Stimulated activated CD8-positive, alpha-beta memory T cell treated with anti-CD3 and anti-CD28 coated beads, Interleukin-4, amount 100 ng/mL, for 4 hours (primary cell): Measurements from ENCODE around the gene ZNF391.
"Not testable (repeated sequence)": the region's sequence is repeated elsewhere in the genome, so short reads cannot be mapped to it uniquely, and the experiment has no call there.

Source experiments
- DNase-seq, 2 donors: peaks; one replicate each; pipeline ENCODE4 v3.0.0-alpha.2; 2020; ENCODE audit warnings: low read depth in 2 of 2, low spot score in 1 of 2

Gene ZNF391

GRCh38 chr6:27388293-27389197 lies at the start of gene ZNF391:
Gene ZNF391, plus strand, starts transcription at chr6:27388759. Its CDS starts 11,612 bp downstream, at chr6:27400371.
- peak; percentile 38 to 41 for DNase-seq

GRCh38 chr6:27352850-27353249 lies 35.7 kb upstream of the ZNF391 start:
- no peak for DNase-seq

DNA sequence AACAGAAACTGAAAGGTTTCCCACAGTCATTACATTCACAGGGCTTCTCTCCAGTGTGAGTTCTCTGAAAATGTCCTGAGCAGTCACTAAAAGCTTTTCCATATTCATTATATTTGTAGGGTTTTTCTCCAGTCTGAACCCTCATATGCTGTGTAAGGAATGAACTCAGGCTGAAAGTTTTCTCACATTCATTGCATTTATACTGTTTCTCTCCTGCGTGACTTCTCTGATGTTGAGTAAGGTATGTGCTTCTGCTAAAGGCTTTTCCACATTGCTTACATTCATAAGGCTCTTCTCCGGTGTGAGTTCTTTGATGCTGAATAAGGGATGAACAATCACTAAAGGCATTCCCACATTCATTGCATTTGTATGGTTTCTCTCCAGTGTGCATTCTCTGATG lies 29.8 kb upstream of the ZNF391 start:
- DNase-seq = no peak

DNA sequence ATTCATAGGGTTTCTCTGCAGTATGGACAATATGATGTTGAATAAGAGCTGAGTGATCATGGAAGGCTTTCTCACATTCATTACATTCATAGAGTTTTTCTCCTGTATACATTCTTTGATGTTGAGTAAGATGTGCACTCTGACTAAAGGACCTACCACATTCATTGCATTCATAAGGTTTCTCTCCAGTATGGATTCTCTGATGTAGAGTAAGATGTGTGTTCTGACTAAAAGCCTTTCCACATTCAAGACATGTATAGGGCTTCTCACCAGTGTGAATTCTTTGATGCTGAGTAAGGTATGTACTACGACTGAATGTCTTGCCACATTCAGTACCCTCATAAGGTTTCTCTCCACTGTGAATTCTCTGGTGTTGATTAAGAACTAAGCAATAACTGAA lies 29.3 kb upstream of the ZNF391 start:
- DNase-seq = no peak

GRCh38 chr6:27368202-27368601 lies 20.4 kb upstream of the ZNF391 start:
- no peak for DNase-seq

DNA sequence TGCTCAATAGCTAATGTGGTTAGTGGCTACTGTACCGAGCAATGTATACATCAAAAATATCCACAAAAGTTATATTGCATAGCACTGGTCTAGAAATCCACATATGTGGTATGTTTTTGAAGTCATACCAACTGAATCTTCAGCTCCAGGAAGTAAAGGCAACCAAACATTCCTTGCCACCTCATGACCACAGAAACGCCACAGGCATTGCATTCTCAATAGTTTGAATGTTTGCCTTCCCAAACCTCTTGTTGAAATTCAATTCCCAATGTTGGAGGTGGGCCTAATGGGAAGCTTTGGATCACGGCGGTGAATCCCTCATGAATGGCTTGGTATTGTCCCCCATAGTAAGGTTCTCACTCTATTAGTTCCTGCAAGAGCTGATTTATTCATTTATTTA lies 18.2 kb upstream of the ZNF391 start:
- DNase-seq = no peak

DNA sequence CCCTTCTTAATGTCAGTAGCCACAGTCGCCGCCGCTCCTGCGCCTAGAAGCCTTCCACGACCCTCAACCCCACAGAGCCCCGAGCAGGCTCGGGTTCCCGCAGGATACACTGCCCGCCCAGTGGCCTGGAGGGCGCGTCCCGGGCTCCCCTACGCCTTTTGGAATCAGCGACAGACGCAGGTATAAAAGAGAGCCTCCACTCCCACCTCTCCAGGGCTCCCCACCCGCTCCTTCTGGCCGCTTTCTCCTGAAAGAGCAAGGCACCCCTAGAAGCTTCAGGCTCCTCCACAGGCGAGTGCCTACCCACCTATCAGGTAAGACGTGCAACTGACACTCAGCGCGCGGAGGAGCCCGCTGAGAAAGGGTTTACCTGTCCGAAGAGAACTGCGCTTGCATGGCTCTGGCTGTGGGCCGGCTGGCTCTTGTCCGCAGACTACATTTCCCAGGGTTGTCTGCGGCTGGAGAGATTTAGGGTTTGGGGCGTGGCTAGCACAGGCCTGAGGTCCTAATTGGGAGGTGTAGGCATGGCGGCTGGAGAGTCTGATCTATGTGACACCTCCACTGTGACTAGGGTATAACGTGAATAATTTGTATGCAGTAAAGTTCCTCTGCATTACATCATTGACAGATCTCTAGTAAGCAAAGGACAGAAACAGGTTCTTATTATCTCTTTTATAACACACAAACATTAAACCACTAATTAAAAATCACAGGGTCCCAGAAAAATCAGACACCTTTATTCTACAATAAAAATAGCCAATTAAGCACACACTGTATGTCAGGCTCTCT lies 13.5 kb upstream of the ZNF391 start:
- peak; percentile 27 to 50 for DNase-seq

DNA sequence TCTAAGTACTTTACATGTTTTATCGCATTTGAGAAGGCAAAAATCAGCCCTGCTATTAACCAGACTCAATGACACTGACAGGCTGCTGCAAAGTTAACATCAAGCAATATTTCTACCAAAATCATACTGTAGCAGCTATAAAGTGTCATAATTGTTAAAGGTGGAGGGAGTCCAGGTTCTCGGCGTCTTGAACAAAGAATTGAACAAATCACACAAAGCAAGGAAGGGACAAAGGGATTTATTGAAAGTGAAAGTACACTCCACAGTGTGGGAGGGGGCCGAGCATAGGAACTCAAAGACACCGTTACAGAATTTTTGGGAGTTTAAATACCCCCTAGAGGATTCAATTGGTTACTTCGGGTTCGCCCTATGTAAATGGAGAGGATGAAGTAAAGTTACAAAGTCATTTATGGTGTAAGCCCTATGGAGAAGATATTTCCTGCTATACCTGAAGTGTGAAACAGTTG lies 12.9 kb upstream of the ZNF391 start:
- no peak for DNase-seq

DNA sequence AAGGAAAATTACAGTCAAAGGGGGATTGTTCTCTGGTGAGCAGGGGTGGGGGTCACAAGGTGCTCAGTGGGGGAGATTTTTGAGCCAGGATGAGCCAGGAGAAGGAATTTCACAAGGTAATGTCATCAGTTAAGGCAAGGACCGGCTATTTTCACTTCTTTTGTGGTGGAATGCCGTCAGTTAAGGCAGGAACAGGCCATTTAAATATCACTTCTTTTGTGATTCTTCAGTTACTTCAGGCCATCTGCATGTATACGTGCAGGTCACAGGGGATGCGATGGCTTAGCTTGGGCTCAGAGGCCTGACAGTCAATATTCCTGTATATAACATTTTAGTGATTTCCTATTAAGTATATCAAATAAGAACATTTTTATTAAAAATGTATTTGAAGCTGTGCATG lies 10.2 kb upstream of the ZNF391 start:
- not testable (repeated sequence) for DNase-seq

GRCh38 chr6:27381001-27381400 lies 7.6 kb upstream of the ZNF391 start:
- DNase-seq = not testable (repeated sequence)

- no peak for DNase-seq
Observed at GRCh38 chr6:27383011-27383410, 5.5 kb upstream of the ZNF391 start.

- DNase-seq = no peak
Observed at GRCh38 chr6:27383481-27383880, 5.1 kb upstream of the ZNF391 start.

GRCh38 chr6:27392623-27393022 lies 4.1 kb downstream of the ZNF391 start:
- no peak for DNase-seq

DNA sequence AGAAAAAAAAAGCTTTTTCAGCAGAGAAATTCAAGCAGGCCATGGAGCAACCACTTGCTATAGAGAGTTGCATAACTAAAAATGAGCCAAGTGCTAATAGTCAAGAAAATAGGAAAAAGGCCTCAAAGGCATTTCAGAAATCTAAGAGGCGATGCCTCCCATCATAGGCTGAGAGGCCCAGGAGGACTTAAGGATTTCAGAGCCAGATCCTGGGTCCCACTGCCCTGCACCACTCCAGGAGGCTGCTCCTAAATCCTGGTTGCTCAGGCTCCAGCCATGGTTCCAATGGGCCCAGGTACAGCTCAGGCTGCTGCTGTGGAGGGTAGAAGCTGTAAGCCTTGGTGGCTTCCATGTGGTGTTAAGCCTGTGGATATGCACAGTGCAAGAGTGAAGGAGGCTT lies 5.5 kb downstream of the ZNF391 start:
- DNase-seq = no peak

- no peak for DNase-seq
Observed at GRCh38 chr6:27400877-27401642, 12.5 kb downstream of the ZNF391 start.

DNA sequence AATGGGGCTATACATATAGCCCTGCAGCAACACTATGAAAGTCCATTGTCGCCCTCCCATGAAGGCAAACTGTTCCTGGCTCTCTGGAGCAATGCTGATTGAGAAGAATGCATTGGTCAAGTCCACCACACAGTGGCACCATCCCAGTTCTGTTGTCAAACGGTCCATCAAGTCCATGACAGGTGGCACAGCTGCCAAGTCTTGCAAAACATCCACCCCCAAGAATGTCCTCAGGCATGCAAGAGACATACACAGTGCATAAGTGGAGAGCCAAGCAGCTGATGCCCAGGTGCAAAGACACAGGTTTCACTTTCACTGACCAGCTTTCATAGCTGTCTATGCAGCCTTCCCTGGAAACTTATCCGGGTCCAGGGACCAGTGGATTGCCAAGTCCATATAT lies 17.5 kb downstream of the ZNF391 start:
- DNase-seq = no peak

- DNase-seq = no peak
Observed at GRCh38 chr6:27407153-27407814, 18.7 kb downstream of the ZNF391 start.

- no peak for DNase-seq
Observed at GRCh38 chr6:27414300-27414699, 25.7 kb downstream of the ZNF391 start.

DNA sequence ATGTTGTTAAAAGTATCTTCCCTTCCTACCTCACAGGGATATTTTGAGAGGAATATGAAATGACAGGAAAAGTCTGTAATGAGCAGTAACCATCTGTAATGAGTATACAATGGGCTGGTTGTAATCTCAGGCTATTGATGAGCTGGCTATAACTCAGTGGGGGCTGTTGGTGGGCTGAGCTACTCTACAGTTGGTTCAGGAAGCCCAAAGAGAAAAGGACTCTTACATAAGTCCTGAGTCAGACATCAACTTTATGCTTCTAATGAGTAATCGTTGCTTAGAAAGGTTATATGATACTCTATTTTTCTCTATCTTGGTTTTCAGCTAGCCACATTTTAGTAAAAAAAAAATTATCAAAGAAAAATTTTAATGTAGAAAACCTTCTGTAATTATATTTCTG lies 26.4 kb downstream of the ZNF391 start:
- DNase-seq = no peak

DNA sequence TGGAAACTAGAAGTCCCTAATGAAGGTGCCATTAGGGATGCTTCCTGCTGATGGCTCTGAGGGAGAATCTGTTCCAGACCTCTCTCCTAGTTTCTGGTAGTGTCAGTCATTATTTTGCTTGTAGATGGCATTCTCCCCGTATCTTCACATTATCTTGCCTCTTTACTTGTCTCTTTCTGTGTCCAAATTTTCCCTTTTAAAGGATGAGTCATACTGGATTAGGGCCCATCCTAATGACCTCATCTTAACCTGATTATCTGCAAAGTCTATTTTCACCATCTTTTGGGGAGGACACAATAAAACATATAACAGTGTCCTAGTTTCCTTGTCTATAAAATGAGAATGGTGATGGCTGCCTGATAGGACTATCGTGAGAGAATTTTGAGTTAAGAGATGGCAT lies 27.3 kb downstream of the ZNF391 start:
- DNase-seq = no peak

GRCh38 chr6:27419363-27419762 lies 30.8 kb downstream of the ZNF391 start:
- no peak for DNase-seq
